HCT116 (cell line): ENCODE results near the gene SAMHD1.

Experiments used
- CTCF ChIP-seq, 3 experiments: fragments of 200-600 bp in 1 of 3; sonication (generic) in 1 of 3; IDR thresholded peaks in 2 of 3; conservative IDR thresholded peaks in 1 of 3; 2 replicates each; pipeline ENCODE4 v1.5.1; 2012 to 2017; ENCODE audit warnings: low read depth in 2 of 3, low read length in 2 of 3, antibody characterized with exemption in 1 of 3, borderline replicate concordance in 1 of 3, control low read depth in 1 of 3, mild to moderate bottlenecking in 1 of 3, mixed read lengths in 1 of 3, mixed run types in 1 of 3, moderate library complexity in 1 of 3; ENCODE audit not compliant: insufficient read depth in 1 of 3
- EZH2phosphoT487 ChIP-seq: fragments of 200-600 bp; IDR thresholded peaks from 2 replicates; pipeline ENCODE4 v1.6.1; 2018; ENCODE audit warnings: antibody characterized with exemption, borderline replicate concordance
- POLR2A ChIP-seq: IDR thresholded peaks from 2 replicates; pipeline ENCODE4 v1.7.0; 2011; ENCODE audit warnings: borderline replicate concordance; ENCODE audit not compliant: insufficient read depth, insufficient read length; ENCODE audit errors: extremely low read depth
- TCF7L2 ChIP-seq: IDR thresholded peaks from 2 replicates; pipeline ENCODE4 v1.7.0; 2011; ENCODE audit warnings: borderline replicate concordance, inconsistent platforms; ENCODE audit not compliant: insufficient read depth, insufficient read length; ENCODE audit errors: extremely low read depth
- ZBTB33 ChIP-seq: IDR thresholded peaks from 2 replicates; pipeline ENCODE4 v1.6.1; 2011; ENCODE audit warnings: mild to moderate bottlenecking, low read length, moderate library complexity; ENCODE audit not compliant: insufficient replicate concordance; ENCODE audit errors: extremely low read depth
- ZNF274 ChIP-seq: fragments of 200-500 bp; sonication (Bioruptor generic); IDR thresholded peaks from 2 replicates; pipeline ENCODE4 v1.6.1; 2014; ENCODE audit warnings: mild to moderate bottlenecking, low read depth, low read length, inconsistent platforms

- TF ChIP-seq POLR2A (no peak), CTCF (IDR thresholded peaks at IDR 0.05 in 2 of 3, conservative IDR thresholded peaks at IDR 0.05 in 1 of 3; ENCODE audit: borderline replicate concordance in 1 of 3, insufficient read depth in 1 of 3, low read depth in 2 of 3, low read length in 2 of 3) (no peak), TCF7L2 (no peak), EZH2phosphoT487 (no peak), ZBTB33 (no peak), ZNF274 (no peak)
Observed at GRCh38 chr20:36917240-36917639, 34.3 kb downstream of the SAMHD1 start.
